HUDEP-2 (cell line): ENCODE measurements around the gene MYH6.

ENCODE experiments used
- DNase-seq, 76 experiments: peaks; one replicate each; lab custom pipeline; 2025; ENCODE audit not compliant: unreplicated experiment in 76 of 76; lab: John Stamatoyannopoulos, UW

MYH6 gene

DNA sequence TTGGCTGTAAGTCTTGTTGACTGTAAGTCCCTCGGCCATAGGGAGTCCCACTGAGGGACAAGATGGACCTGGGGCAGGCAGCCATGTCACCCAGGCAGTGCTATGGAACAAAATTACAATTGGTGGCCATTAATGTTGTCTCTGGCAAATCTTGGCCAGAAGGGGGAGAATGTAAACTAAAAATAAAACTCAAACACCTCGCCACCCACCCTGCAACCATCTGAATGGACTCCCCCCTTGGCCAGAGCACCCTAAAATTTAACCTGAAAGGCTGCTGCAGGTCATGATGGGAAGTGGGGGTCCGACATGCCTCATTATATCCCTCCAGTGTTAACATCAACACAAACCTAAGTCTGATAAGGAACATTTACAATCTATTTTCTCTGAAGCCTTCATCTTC is 63.6 kb downstream of the MYH6 start:
- DNase-seq: peak in 1 of 76 experiments; percentile 4

- no peak for DNase-seq
Measured at GRCh38 chr14:23339506-23340268, 68.4 kb downstream of the MYH6 start.

DNA sequence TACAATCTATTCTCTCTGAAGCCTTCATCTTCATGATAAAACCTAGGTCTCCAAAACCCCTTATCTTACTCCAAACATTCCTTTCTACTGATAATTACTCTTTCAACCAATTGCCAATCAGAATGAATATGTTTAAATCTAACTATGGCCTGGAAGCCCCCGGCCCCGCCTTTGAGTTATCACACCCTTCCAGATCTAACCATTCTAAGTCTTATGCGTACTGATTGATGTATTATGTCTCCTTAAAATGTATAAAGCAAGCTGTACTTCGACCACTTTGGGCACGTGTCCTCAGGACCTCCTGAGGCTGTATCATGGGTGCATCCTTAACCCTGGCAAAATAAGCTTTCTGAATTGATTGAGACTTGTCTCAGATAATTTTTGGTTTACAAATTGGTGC is 72.5 kb downstream of the MYH6 start:
- DNase-seq: no peak
